GM18870 (cell line): Measurements from ENCODE around the gene FOXL2.

Source experiments
- ATAC-seq: cut with Tn5 transposase; IDR thresholded peaks from one replicate; pipeline ENCODE4 v1.9.1; 2021; ENCODE audit warnings: moderate library complexity; ENCODE audit not compliant: unreplicated experiment

The FOXL2 gene

GRCh38 chr3:138945709-138946662 lies 951 bp downstream of the FOXL2 start:
- ATAC-seq: no peak

GRCh38 chr3:138944929-138945708 lies 1.8 kb downstream of the FOXL2 start:
- ATAC-seq: no peak

GRCh38 chr3:138944654-138944928 lies 2.3 kb downstream of the FOXL2 start:
- no peak for ATAC-seq

GRCh38 chr3:138943724-138944653 lies 2.9 kb downstream of the FOXL2 start:
- no peak for ATAC-seq

- ATAC-seq: no peak
Measured at GRCh38 chr3:138942861-138943623, 3.9 kb downstream of the FOXL2 start.

- no peak for ATAC-seq
Measured at GRCh38 chr3:138942271-138942670, 4.7 kb downstream of the FOXL2 start.

- no peak for ATAC-seq
Measured at GRCh38 chr3:138941259-138941885, 5.6 kb downstream of the FOXL2 start.

GRCh38 chr3:138940446-138940845 lies 6.5 kb downstream of the FOXL2 start:
- ATAC-seq: no peak

GRCh38 chr3:138939561-138940241 lies 7.2 kb downstream of the FOXL2 start:
- ATAC-seq: no peak

GRCh38 chr3:138938877-138939560 lies 7.9 kb downstream of the FOXL2 start:
- ATAC-seq: no peak

GRCh38 chr3:138938056-138938876 lies 8.7 kb downstream of the FOXL2 start:
- no peak for ATAC-seq

- ATAC-seq: no peak
Measured at GRCh38 chr3:138937690-138938055, 9.3 kb downstream of the FOXL2 start.

- no peak for ATAC-seq
Measured at GRCh38 chr3:138936741-138937689, 9.9 kb downstream of the FOXL2 start.

GRCh38 chr3:138935863-138936740 lies 10.8 kb downstream of the FOXL2 start:
- no peak for ATAC-seq

- ATAC-seq: no peak
Measured at GRCh38 chr3:138935505-138935862, 11.5 kb downstream of the FOXL2 start.
